ENCODE data around the gene RHBDL3.

Gene RHBDL3

DNA sequence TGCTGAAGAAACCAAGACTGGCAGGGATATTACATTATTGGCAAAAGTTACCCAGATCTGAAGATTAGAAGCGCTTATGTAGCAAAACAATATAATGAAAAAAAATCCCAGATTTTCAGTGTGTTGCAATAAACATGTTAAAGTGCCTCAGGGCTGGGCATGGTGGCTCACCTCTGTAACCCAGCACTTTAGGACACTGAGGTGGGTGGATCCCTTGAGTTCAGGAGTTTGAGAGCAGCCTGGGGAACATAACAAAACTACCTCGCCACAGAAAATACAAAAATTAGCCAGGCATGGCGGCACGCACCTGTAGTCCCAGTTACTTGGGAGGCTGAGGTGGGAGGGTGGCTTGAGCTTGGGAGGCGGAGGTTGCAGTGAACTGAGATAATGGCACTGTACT is 91.1 kb downstream of the RHBDL3 start:
- no peak overlapping the region for H3K27ac ChIP-seq (ENCODE audit: low read depth, low read length)
- peaks cover 92% of the 10 kb centered on the region for H3K79me2 ChIP-seq (ENCODE audit: control insufficient read depth, insufficient read depth, low read length, unreplicated experiment)
- H3K4me1 ChIP-seq (ENCODE audit: control insufficient read depth, insufficient read depth, low read length, unreplicated experiment): peaks cover 36% of the 10 kb centered on the region
- peaks cover 65% of the 10 kb centered on the region for H3K36me3 ChIP-seq (ENCODE audit: insufficient read depth, low read length)
- H3K4me3 ChIP-seq (ENCODE audit: low read depth, low read length): 0 out of 2 replicates have a peak overlapping the region, but pooled peaks have one; percentile 2
- H3K27me3 ChIP-seq (ENCODE audit: insufficient read depth, low read length): no peaks in the 10 kb centered on the region
- H2AFZ ChIP-seq (ENCODE audit: low read length, unreplicated experiment): no peak overlapping the region

DNA sequence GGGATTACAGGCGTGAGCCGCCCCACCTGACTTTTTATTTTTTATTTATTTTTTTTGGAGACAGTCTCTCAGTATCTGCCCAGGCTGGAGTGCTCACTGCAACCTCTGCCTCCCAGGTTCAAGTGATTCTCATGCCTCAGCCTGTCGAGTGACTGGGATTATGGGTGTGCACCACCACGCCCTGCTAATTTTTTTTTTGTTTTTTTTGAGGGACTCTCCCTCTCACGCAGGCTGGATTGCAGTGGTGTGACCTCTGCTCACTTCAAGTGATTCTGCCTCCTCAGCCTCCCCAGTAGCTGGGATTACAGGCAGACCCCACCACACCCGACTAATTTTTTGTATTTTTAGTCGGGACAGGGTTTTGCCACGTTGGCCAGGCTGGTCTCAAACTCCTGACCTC is 92.0 kb downstream of the RHBDL3 start:
- Histone ChIP-seq H3K36me3 (ENCODE audit: insufficient read depth, low read length) (peaks cover 65% of the 10 kb centered on the region), H2AFZ (ENCODE audit: low read length, unreplicated experiment) (no peak overlapping the region), H3K79me2 (ENCODE audit: control insufficient read depth, insufficient read depth, low read length, unreplicated experiment) (peaks cover 91% of the 10 kb centered on the region), H3K27me3 (ENCODE audit: insufficient read depth, low read length) (no peaks in the 10 kb centered on the region), H3K27ac (ENCODE audit: low read depth, low read length) (no peak overlapping the region), H3K4me1 (ENCODE audit: control insufficient read depth, insufficient read depth, low read length, unreplicated experiment) (peaks cover 32% of the 10 kb centered on the region), H3K4me3 (ENCODE audit: low read depth, low read length) (no peak overlapping the region)

DNA sequence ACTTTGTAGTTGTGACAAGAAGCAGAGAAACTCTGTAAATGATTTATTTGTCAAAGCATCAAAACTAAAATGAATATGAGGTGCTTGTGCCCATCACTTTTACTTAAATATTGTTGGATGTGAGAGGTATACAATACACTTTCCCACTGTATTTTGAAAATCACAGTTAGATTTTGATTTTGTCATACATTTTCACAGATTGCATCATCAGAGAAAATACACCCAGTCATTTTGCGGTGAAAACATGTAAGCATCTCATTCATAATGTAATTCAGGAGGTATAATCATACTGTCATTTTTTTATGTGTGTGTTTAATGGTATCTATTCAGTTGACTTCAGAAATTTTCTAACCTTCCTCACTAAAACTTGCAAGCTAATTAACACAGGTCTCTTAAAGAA is 95.6 kb downstream of the RHBDL3 start:
- H3K79me2 ChIP-seq (ENCODE audit: control insufficient read depth, insufficient read depth, low read length, unreplicated experiment): peaks cover 87% of the 10 kb centered on the region
- no peak overlapping the region for H3K4me3 ChIP-seq (ENCODE audit: low read depth, low read length)
- H2AFZ ChIP-seq (ENCODE audit: low read length, unreplicated experiment): no peak overlapping the region
- peak overlapping the region; percentile 11; the same call in 1 of the 2 replicates for H3K27ac ChIP-seq (ENCODE audit: low read depth, low read length)
- peaks cover 74% of the 10 kb centered on the region for H3K36me3 ChIP-seq (ENCODE audit: insufficient read depth, low read length)
- peaks cover 6% of the 10 kb centered on the region for H3K4me1 ChIP-seq (ENCODE audit: control insufficient read depth, insufficient read depth, low read length, unreplicated experiment)
- no peaks in the 10 kb centered on the region for H3K27me3 ChIP-seq (ENCODE audit: insufficient read depth, low read length)

DNA sequence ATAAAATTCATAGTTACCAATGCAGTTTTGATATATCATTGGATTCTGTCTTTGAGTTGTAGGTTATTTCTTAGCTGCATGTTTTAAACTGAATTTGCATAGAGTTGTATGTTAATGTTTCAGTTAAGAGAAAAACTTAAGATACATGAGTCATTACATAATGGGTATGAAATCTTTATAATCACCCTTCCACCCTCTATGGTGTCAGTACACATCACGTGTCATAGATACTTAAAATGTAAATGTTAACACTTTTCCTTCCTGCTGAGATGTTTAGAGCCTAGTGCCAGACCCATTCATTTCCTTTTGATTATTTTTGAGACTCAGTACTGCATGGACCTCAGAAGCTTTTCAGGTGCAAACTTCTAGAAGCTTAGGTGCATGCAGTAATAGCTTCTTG is 104.8 kb downstream of the RHBDL3 start:
- no peak overlapping the region for H3K27ac ChIP-seq (ENCODE audit: low read depth, low read length)
- H3K27me3 ChIP-seq (ENCODE audit: insufficient read depth, low read length): no peaks in the 10 kb centered on the region
- H3K4me1 ChIP-seq (ENCODE audit: control insufficient read depth, insufficient read depth, low read length, unreplicated experiment): peaks cover 4% of the 10 kb centered on the region
- H3K79me2 ChIP-seq (ENCODE audit: control insufficient read depth, insufficient read depth, low read length, unreplicated experiment): peaks cover 76% of the 10 kb centered on the region
- H3K4me3 ChIP-seq (ENCODE audit: low read depth, low read length): no peak overlapping the region
- no peak overlapping the region for H2AFZ ChIP-seq (ENCODE audit: low read length, unreplicated experiment)
- H3K36me3 ChIP-seq (ENCODE audit: insufficient read depth, low read length): peaks cover 79% of the 10 kb centered on the region
